GM12801 (cell line): ENCODE measurements around the gene LRRC36.

Experiments used
- CTCF ChIP-seq: IDR thresholded peaks from one replicate; pipeline ENCODE4 v1.5.1; 2011; ENCODE audit warnings: control low read depth; ENCODE audit not compliant: insufficient read length; ENCODE audit errors: extremely low read depth

LRRC36 gene

GRCh38 chr16:67299269-67299668, 27.3 kb upstream of the LRRC36 start:
- no peak for TF ChIP-seq CTCF

DNA sequence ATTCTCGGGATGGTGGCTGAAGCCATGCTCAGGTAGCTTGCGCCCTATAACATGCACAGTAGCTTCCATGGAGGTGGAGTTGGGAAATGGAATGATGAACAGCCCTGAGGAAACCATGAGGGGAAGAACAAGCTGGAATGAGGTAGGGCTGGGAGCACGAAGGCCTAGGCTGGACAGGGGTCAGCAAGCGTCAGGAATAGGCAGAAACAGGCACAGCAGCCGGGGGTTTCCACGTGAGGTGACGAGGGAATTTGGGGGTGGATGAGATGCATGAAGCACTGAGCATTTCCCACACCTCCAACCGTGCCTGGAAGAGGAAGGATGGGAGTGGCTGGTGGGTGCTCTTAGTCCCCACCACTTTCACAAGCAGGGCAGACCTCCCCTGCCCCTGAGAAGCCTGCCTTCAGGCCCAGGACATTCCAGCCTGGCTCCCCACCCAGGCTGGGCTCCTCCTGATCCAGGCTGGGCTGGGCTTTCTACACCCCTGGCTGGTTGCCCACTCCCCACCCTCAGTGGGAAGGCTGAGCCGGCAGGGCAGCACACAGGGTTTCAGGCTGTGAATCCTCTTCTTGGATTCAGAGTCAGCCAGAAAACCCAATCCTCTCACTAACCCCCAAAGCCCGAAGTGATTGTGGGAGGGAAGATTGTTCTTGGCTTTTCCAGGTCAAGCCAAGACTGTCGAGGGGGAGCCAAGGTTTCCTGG, 25.4 kb upstream of the LRRC36 start:
- TF ChIP-seq CTCF, result no peak

GRCh38 chr16:67302076-67302475, 24.5 kb upstream of the LRRC36 start:
- TF ChIP-seq CTCF, result no peak

- TF ChIP-seq CTCF, result no peak
These were observed 23.6 kb upstream of the LRRC36 start for GRCh38 chr16:67302970-67303369.

GRCh38 chr16:67304020-67304419, 22.6 kb upstream of the LRRC36 start:
- no peak for TF ChIP-seq CTCF

DNA sequence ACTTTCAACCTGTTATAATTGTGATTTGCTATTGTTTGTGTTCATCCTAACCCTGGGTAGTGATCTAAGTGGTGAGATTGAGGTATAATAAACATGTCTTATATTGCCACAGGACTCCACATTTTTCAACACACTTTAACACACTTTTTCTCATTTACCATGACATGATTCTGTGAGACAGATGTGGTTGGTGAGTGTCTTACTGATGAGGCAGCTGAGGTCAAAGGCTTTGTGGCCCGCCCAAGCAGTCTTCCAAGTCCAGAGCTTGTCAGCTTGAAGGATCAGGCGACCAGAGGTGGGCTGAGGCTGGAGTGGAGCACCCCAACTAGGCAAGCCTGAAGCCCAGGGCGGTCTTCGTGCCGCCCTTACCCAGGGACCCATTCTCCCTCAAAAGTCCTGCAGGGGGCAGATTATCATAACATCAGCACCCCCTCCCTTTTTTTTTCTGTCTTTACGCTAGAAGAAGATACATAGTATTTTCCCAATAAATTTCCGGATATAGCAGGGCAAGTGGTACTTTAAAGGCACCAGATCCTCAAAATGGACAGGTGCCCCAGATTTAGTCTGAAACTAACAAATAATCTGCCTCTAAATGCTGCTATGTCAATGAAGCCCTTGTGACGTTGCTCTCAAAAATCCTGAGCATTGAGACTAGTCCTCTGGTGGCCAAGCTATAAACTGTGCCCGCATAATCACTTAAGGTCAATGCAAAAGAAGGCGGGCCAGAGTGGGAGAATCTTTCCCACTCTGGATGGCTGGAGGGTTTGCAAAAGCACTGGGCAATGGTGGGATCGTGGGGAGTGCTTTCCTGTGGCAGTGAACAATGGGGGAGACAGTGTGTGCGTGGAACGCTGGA, 21.2 kb upstream of the LRRC36 start:
- TF ChIP-seq CTCF, result no peak

- TF ChIP-seq CTCF, result no peak
These were observed 16.1 kb upstream of the LRRC36 start for GRCh38 chr16:67310561-67310960.
